ENCODE results near the gene PPM1D.
"Not testable (repeated sequence)": the region's sequence is repeated elsewhere in the genome, so short reads cannot be mapped to it uniquely, and the experiment has no call there.

The PPM1D gene

GRCh38 chr17:60668741-60669140 is 68.7 kb downstream of the PPM1D start:
- not testable (repeated sequence) for DNase-seq (ENCODE audit: low spot score)

GRCh38 chr17:60671482-60671881 is 71.5 kb downstream of the PPM1D start:
- DNase-seq (ENCODE audit: low spot score) = no peak

GRCh38 chr17:60674637-60675036 is 74.6 kb downstream of the PPM1D start:
- not testable (repeated sequence) for DNase-seq (ENCODE audit: low spot score)

- no peak for DNase-seq (ENCODE audit: low spot score)
These were observed 76.0 kb downstream of the PPM1D start for GRCh38 chr17:60675997-60676396.

- no peak for DNase-seq (ENCODE audit: low spot score)
These were observed 76.8 kb downstream of the PPM1D start for GRCh38 chr17:60676758-60677307.

GRCh38 chr17:60677308-60678117 is 77.5 kb downstream of the PPM1D start, which contains the start of gene BCAS3:
TSS of gene BCAS3 (plus strand) at chr17:60677851.
- peak; percentile 100 for DNase-seq (ENCODE audit: low spot score)

- DNase-seq (ENCODE audit: low spot score) = no peak
These were observed 78.1 kb downstream of the PPM1D start for GRCh38 chr17:60678118-60678444.

GRCh38 chr17:60679287-60679686 is 79.3 kb downstream of the PPM1D start:
- no peak for DNase-seq (ENCODE audit: low spot score)

- DNase-seq (ENCODE audit: low spot score) = no peak
These were observed 80.8 kb downstream of the PPM1D start for GRCh38 chr17:60680754-60681153.

- DNase-seq (ENCODE audit: low spot score) = no peak
These were observed 85.4 kb downstream of the PPM1D start for GRCh38 chr17:60685437-60685836.

GRCh38 chr17:60695960-60696359 is 96.0 kb downstream of the PPM1D start:
- DNase-seq (ENCODE audit: low spot score) = no peak

- DNase-seq (ENCODE audit: low spot score) = no peak
These were observed 99.1 kb downstream of the PPM1D start for GRCh38 chr17:60699090-60699489.

GRCh38 chr17:60704170-60704569 is 104.2 kb downstream of the PPM1D start:
- DNase-seq (ENCODE audit: low spot score) = no peak

GRCh38 chr17:60712675-60713074 is 112.7 kb downstream of the PPM1D start:
- no peak for DNase-seq (ENCODE audit: low spot score)

GRCh38 chr17:60713608-60714007 is 113.6 kb downstream of the PPM1D start:
- no peak for DNase-seq (ENCODE audit: low spot score)

Data from globus pallidus (tissue), 1 donor.